C4-2B (cell line): ENCODE data around the gene SLC48A1.

Source experiments
- CTCF ChIP-seq: fragments of 450-650 bp; conservative IDR thresholded peaks from 2 replicates; pipeline ENCODE4 v1.5.1; 2017; ENCODE audit warnings: mild to moderate bottlenecking
- ZFX ChIP-seq: fragments of 450-650 bp; IDR thresholded peaks from 2 replicates; pipeline ENCODE4 v1.6.1; 2017

GRCh38 chr12:47795814-47796411 is 22.9 kb downstream of the SLC48A1 start:
- TF ChIP-seq CTCF (no peak), ZFX (no peak)
